ENCODE data around the gene MARCKS. TPM values are rescaled to one million over a fixed set of nuclear protein-coding genes. Genes with fewer than 3 reads are reported as not detected.

The MARCKS gene
- total RNA-seq, 2 donors from 2014 or later, result 77.2 to 83.8 TPM

Other genes with a start within 250 kb of the MARCKS start
- 100 to 1,000 TPM; 275 to 335 TPM for gene HDAC2, start 113.8 kb downstream of the MARCKS start, total RNA-seq

All from endodermal cell (in vitro differentiated cells).